ENCODE results near the gene RPTOR. TPM values are rescaled to one million over a fixed set of nuclear protein-coding genes. Genes with fewer than 3 reads are reported as not detected.

Gene RPTOR
- total and polyA plus RNA-seq, 2 experiments from 2014 or later = 6.6 to 16.1 TPM

- H3K9me3 ChIP-seq (ENCODE audit: low read depth) = no peaks in the 10 kb centered on the region
- no peak overlapping the region for H2AFZ ChIP-seq
- no peak overlapping the region for H3K4me3 ChIP-seq
- DNase-seq = no peak
- H3K4me2 ChIP-seq (ENCODE audit: unreplicated experiment) = no peak overlapping the region
- no peaks in the 10 kb centered on the region for H3K79me2 ChIP-seq (ENCODE audit: insufficient read depth)
- no peaks in the 10 kb centered on the region for H3K27me3 ChIP-seq (replicated peaks; ENCODE audit: insufficient read depth)
- H3K9ac ChIP-seq = no peak overlapping the region
- no peak overlapping the region for H3K27ac ChIP-seq
- no peaks in the 10 kb centered on the region for H3K9me2 ChIP-seq (ENCODE audit: insufficient read depth)
- no peaks in the 10 kb centered on the region for H3K4me1 ChIP-seq (ENCODE audit: insufficient read depth)
- no peaks in the 10 kb centered on the region for H3F3A ChIP-seq (ENCODE audit: insufficient read depth)
- in situ Hi-C loops (cut with MboI) = no loop called here
- TF ChIP-seq EZH2 (IDR thresholded peaks at IDR 0.05; ENCODE audit: insufficient read depth, poor library complexity, severe bottlenecking) (no peak), EZH2phosphoT487 (IDR thresholded peaks at IDR 0.05; ENCODE audit: insufficient read depth, low read depth) (no peak)
- WGBS, 2 experiments (ENCODE audit: low coverage in 1 of 2, low lambda C conversion rate in 2 of 2, missing lambda C conversion rate in 2 of 2) = 91 to 92% methylated on average over 27 to 28 of the region's 28 CpGs
- H4K20me1 ChIP-seq (ENCODE audit: insufficient read depth) = no peaks in the 10 kb centered on the region
- no peaks in the 10 kb centered on the region for H3K36me3 ChIP-seq (ENCODE audit: low read depth)
Measured at GRCh38 chr17:80847496-80848230, 303.0 kb downstream of the RPTOR start.

DNA sequence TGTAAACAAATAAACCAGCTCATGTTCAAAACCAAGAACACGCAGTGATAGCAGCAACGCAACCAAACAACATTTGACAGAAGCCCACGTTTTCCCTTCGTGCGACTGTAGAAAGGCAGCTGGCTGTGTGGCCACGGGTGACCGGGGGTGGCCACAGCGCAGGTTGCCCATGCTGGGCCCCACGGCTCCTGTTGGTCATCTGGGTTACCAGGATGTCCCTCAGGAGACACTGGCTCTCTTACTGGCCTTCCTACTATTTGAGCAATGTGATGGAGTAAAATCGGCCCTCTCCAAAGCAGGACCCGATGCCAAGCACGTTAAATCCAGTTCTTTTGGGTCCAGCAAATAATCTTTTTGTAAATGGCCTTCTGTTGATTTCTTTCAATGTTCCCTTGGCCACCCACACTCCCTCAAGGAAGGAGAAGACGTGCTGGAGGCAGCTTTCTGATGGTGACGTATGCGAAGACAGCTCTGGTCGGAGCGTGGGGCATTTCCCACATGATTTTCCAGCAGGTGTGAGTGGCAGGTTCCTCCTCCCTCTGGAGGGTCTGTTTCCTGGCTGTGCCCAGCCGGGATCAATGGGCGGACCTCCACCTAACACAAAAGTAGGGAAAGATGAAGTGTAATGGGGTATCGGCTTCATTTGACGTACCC, 303.9 kb downstream of the RPTOR start:
- Histone ChIP-seq H3K9ac (no peak overlapping the region), H3K27ac (no peak overlapping the region), H3K27me3 (replicated peaks; ENCODE audit: insufficient read depth) (no peaks in the 10 kb centered on the region), H3F3A (ENCODE audit: insufficient read depth) (no peaks in the 10 kb centered on the region), H3K4me2 (ENCODE audit: unreplicated experiment) (no peak overlapping the region), H3K79me2 (ENCODE audit: insufficient read depth) (no peaks in the 10 kb centered on the region), H3K9me2 (ENCODE audit: insufficient read depth) (no peaks in the 10 kb centered on the region), H3K9me3 (ENCODE audit: low read depth) (no peaks in the 10 kb centered on the region), H3K4me1 (ENCODE audit: insufficient read depth) (peaks cover 5% of the 10 kb centered on the region; the same call in 1 of the 2 replicates), H2AFZ (no peak overlapping the region), H3K4me3 (no peak overlapping the region), H4K20me1 (ENCODE audit: insufficient read depth) (no peaks in the 10 kb centered on the region), H3K36me3 (ENCODE audit: low read depth) (no peaks in the 10 kb centered on the region)
- TF ChIP-seq EZH2phosphoT487 (IDR thresholded peaks at IDR 0.05; ENCODE audit: insufficient read depth, low read depth) (no peak), EZH2 (IDR thresholded peaks at IDR 0.05; ENCODE audit: insufficient read depth, poor library complexity, severe bottlenecking) (no peak)
- WGBS, 2 experiments (ENCODE audit: low coverage in 1 of 2, low lambda C conversion rate in 2 of 2, missing lambda C conversion rate in 2 of 2) = 94 to 95% methylated on average over 21 of the region's 21 CpGs
- in situ Hi-C loops (cut with MboI) = no loop called here
- DNase-seq = no peak

- H3K4me2 ChIP-seq (ENCODE audit: unreplicated experiment) = no peak overlapping the region
- H3K79me2 ChIP-seq (ENCODE audit: insufficient read depth) = no peaks in the 10 kb centered on the region
- H3K9ac ChIP-seq = no peak overlapping the region
- H3K27me3 ChIP-seq (replicated peaks; ENCODE audit: insufficient read depth) = no peaks in the 10 kb centered on the region
- no peaks in the 10 kb centered on the region for H3K36me3 ChIP-seq (ENCODE audit: low read depth)
- H4K20me1 ChIP-seq (ENCODE audit: insufficient read depth) = no peaks in the 10 kb centered on the region
- in situ Hi-C loops (cut with MboI) = no loop called here
- no peaks in the 10 kb centered on the region for H3K9me2 ChIP-seq (ENCODE audit: insufficient read depth)
- TF ChIP-seq EZH2 (IDR thresholded peaks at IDR 0.05; ENCODE audit: insufficient read depth, poor library complexity, severe bottlenecking) = no peak
- peaks cover 9% of the 10 kb centered on the region for H3K4me1 ChIP-seq (ENCODE audit: insufficient read depth)
- H3F3A ChIP-seq (ENCODE audit: insufficient read depth) = no peaks in the 10 kb centered on the region
- H2AFZ ChIP-seq = no peak overlapping the region
- H3K27ac ChIP-seq = no peak overlapping the region
- 95 to 99% methylated on average over 12 of the region's 12 CpGs for WGBS, 2 experiments (ENCODE audit: low coverage in 1 of 2, low lambda C conversion rate in 2 of 2, missing lambda C conversion rate in 2 of 2)
- H3K9me3 ChIP-seq (ENCODE audit: low read depth) = no peaks in the 10 kb centered on the region
- DNase-seq = no peak
- no peak overlapping the region for H3K4me3 ChIP-seq
Measured at GRCh38 chr17:80849119-80849518, 304.5 kb downstream of the RPTOR start.

DNA sequence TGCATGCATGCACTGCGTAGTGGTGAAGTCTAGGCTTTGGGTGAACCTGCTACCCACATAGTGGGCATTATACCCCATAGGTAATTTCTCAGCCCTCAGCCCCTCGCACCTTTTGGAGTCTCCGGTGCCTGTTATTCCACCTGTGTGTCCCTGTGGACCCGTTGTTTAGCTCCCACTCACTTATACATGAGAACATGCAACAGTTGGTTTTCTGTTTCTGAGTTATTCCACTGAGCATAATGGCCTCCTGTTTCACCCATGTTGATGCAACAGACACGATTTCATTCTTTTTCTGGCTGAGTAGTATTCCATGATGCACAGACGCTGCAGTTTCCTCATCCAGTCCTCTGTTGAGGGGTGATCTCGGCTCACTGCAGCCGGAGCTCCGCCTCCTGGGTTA, 305.5 kb downstream of the RPTOR start:
- H3K4me3 ChIP-seq = no peak overlapping the region
- H4K20me1 ChIP-seq (ENCODE audit: insufficient read depth) = no peaks in the 10 kb centered on the region
- TF ChIP-seq EZH2phosphoT487 (IDR thresholded peaks at IDR 0.05; ENCODE audit: insufficient read depth, low read depth) = no peak
- TF ChIP-seq EZH2 (IDR thresholded peaks at IDR 0.05; ENCODE audit: insufficient read depth, poor library complexity, severe bottlenecking) = no peak
- WGBS, 2 experiments (ENCODE audit: low coverage in 1 of 2, low lambda C conversion rate in 2 of 2, missing lambda C conversion rate in 2 of 2) = 92% methylated on average over 9 of the region's 9 CpGs
- in situ Hi-C loops (cut with MboI) = no loop called here
- no peak overlapping the region for H3K27ac ChIP-seq
- no peak overlapping the region for H3K9ac ChIP-seq
- H3K4me2 ChIP-seq (ENCODE audit: unreplicated experiment) = no peak overlapping the region
- no peaks in the 10 kb centered on the region for H3K79me2 ChIP-seq (ENCODE audit: insufficient read depth)
- no peaks in the 10 kb centered on the region for H3K36me3 ChIP-seq (ENCODE audit: low read depth)
- peaks cover 3% of the 10 kb centered on the region for H3F3A ChIP-seq (ENCODE audit: insufficient read depth)
- no peaks in the 10 kb centered on the region for H3K27me3 ChIP-seq (replicated peaks; ENCODE audit: insufficient read depth)
- H3K9me2 ChIP-seq (ENCODE audit: insufficient read depth) = no peaks in the 10 kb centered on the region
- no peak overlapping the region for H2AFZ ChIP-seq
- no peaks in the 10 kb centered on the region for H3K9me3 ChIP-seq (ENCODE audit: low read depth)
- no peak for DNase-seq
- H3K4me1 ChIP-seq (ENCODE audit: insufficient read depth) = peaks cover 14% of the 10 kb centered on the region
